H9 (cell line): ENCODE data around the gene LITAF. TPM values are rescaled to one million over a fixed set of nuclear protein-coding genes. Genes with fewer than 3 reads are reported as not detected.
A peak's percentile ranks its signal among the peaks of the same experiment; 100 is the strongest.

ENCODE experiments used
- DNase-seq: peaks from one replicate; pipeline ENCODE4 v3.0.0-alpha.2; 2017
- H2AFZ ChIP-seq: one replicate; pipeline ENCODE4 v1.6.1; 2013; ENCODE audit warnings: mild to moderate bottlenecking, low read length, control low read depth, moderate library complexity
- H2AK5ac ChIP-seq: 2 replicates; pipeline ENCODE4 v1.6.1; 2013; ENCODE audit warnings: low read length, control low read depth, mixed read lengths; ENCODE audit not compliant: insufficient read length
- H2BK120ac ChIP-seq: one replicate; pipeline ENCODE4 v1.6.1; 2013; ENCODE audit warnings: low read depth, mild to moderate bottlenecking, low read length, control low read depth, inconsistent platforms; ENCODE audit not compliant: poor library complexity, severe bottlenecking
- H2BK12ac ChIP-seq: 2 replicates; pipeline ENCODE4 v1.6.1; 2013; ENCODE audit warnings: low read length, control low read depth, mixed read lengths, low read depth; ENCODE audit not compliant: insufficient read length
- H2BK15ac ChIP-seq: 2 replicates; pipeline ENCODE4 v1.6.1; 2013; ENCODE audit warnings: low read depth, low read length, control low read depth
- H2BK20ac ChIP-seq: one replicate; pipeline ENCODE4 v1.6.1; 2013; ENCODE audit warnings: low read depth, mild to moderate bottlenecking, low read length, control low read depth, inconsistent platforms; ENCODE audit not compliant: poor library complexity, severe bottlenecking
- H2BK5ac ChIP-seq: 2 replicates; pipeline ENCODE4 v1.6.1; 2013; ENCODE audit warnings: low read length, control low read depth, mixed read lengths; ENCODE audit not compliant: insufficient read length
- H3K14ac ChIP-seq: 2 replicates; pipeline ENCODE4 v1.6.1; 2013; ENCODE audit warnings: low read length, control low read depth; ENCODE audit not compliant: insufficient read depth
- H3K18ac ChIP-seq: 2 replicates; pipeline ENCODE4 v1.6.1; 2013; ENCODE audit warnings: low read depth, mild to moderate bottlenecking, mixed read lengths, low read length, control low read depth; ENCODE audit not compliant: insufficient read length
- H3K23ac ChIP-seq: 2 replicates; pipeline ENCODE4 v1.6.1; 2013; ENCODE audit warnings: low read length, control low read depth, mixed read lengths, low read depth; ENCODE audit not compliant: insufficient read length
- H3K23me2 ChIP-seq: 2 replicates; pipeline ENCODE4 v1.6.1; 2013; ENCODE audit warnings: low read depth, mild to moderate bottlenecking, mixed read lengths, low read length, control low read depth; ENCODE audit not compliant: insufficient read length, poor library complexity, severe bottlenecking
- H3K27ac ChIP-seq: 2 replicates; pipeline ENCODE4 v1.5.1; 2013; ENCODE audit warnings: low read length, control low read depth, mixed read lengths, low read depth; ENCODE audit not compliant: insufficient read length
- H3K27me3 ChIP-seq: 2 replicates; pipeline ENCODE4 v1.6.1; 2013; ENCODE audit warnings: low read length, control low read depth, inconsistent platforms; ENCODE audit not compliant: insufficient read depth
- H3K4ac ChIP-seq: 2 replicates; pipeline ENCODE4 v1.6.1; 2013; ENCODE audit warnings: low read depth, mild to moderate bottlenecking, control low read depth, inconsistent platforms, low read length, moderate library complexity
- H3K4me1 ChIP-seq: 2 replicates; pipeline ENCODE4 v1.6.1; 2013; ENCODE audit warnings: low read length, control low read depth, inconsistent platforms; ENCODE audit not compliant: insufficient read depth
- H3K4me2 ChIP-seq: 2 replicates; pipeline ENCODE4 v1.6.1; 2013; ENCODE audit warnings: low read length, control low read depth, mixed read lengths; ENCODE audit not compliant: insufficient read length, insufficient read depth
- H3K56ac ChIP-seq: 2 replicates; pipeline ENCODE4 v1.6.1; 2013; ENCODE audit warnings: low read depth, mild to moderate bottlenecking, mixed read lengths, low read length, control low read depth; ENCODE audit not compliant: insufficient read length
- H3K79me1 ChIP-seq: 2 replicates; pipeline ENCODE4 v1.6.1; 2013; ENCODE audit warnings: low read depth, mild to moderate bottlenecking, moderate library complexity, low read length, control low read depth, inconsistent platforms; ENCODE audit not compliant: insufficient read depth, poor library complexity, severe bottlenecking
- H3K79me2 ChIP-seq: 2 replicates; pipeline ENCODE4 v1.6.1; 2013; ENCODE audit warnings: low read length, control low read depth, inconsistent platforms; ENCODE audit not compliant: insufficient read depth
- H3K9ac ChIP-seq: 2 replicates; pipeline ENCODE4 v1.6.1; 2013; ENCODE audit warnings: low read length, control low read depth, mixed read lengths; ENCODE audit not compliant: insufficient read length; ENCODE audit errors: extremely low read depth
- H3K9me3 ChIP-seq: one replicate; pipeline ENCODE4 v1.6.1; 2013; ENCODE audit warnings: low read depth, low read length, inconsistent platforms; ENCODE audit not compliant: control insufficient read depth
- H3T11ph ChIP-seq: one replicate; pipeline ENCODE4 v1.6.1; 2013; ENCODE audit warnings: mild to moderate bottlenecking, low read length, control low read depth, inconsistent platforms
- H4K20me1 ChIP-seq: one replicate; pipeline ENCODE4 v1.6.1; 2013; ENCODE audit not compliant: control insufficient read depth, insufficient read length, insufficient read depth
- H4K5ac ChIP-seq: 2 replicates; pipeline ENCODE4 v1.6.1; 2013; ENCODE audit warnings: low read depth, mild to moderate bottlenecking, mixed read lengths, low read length, control low read depth; ENCODE audit not compliant: insufficient read length
- H4K8ac ChIP-seq: replicated peaks from 2 replicates; pipeline ENCODE4 v1.6.1; 2013; ENCODE audit warnings: low read length, control low read depth, mixed read lengths, low read depth; ENCODE audit not compliant: insufficient read length
- H4K91ac ChIP-seq: 2 replicates; pipeline ENCODE4 v1.6.1; 2013; ENCODE audit warnings: low read depth, mild to moderate bottlenecking, moderate library complexity, mixed read lengths, low read length, control low read depth; ENCODE audit not compliant: insufficient read length
- H3K27ac Mint-ChIP-seq, 3 experiments: 2 replicates in 2 of 3; 3 replicates in 1 of 3; pipeline ENCODE4 v1.8.0; 2020 to 2021; ENCODE audit warnings: mixed read lengths in 3 of 3, mild to moderate bottlenecking in 1 of 3, moderate library complexity in 1 of 3
- H3K27me3 Mint-ChIP-seq: 2 replicates; pipeline ENCODE4 v1.8.0; 2021; ENCODE audit warnings: low read depth, mild to moderate bottlenecking, moderate library complexity, mixed read lengths
- H3K36me3 Mint-ChIP-seq, 3 experiments: 2 replicates in 2 of 3; 3 replicates in 1 of 3; pipeline ENCODE4 v1.8.0; 2020 to 2021; ENCODE audit warnings: low read depth in 3 of 3, mixed read lengths in 3 of 3; ENCODE audit not compliant: insufficient read depth in 1 of 3
- H3K4me1 Mint-ChIP-seq, 2 experiments: 2 replicates each; pipeline ENCODE4 v1.8.0; 2020; ENCODE audit warnings: mixed read lengths in 2 of 2
- H3K4me3 Mint-ChIP-seq, 2 experiments: 2 replicates in 1 of 2; 3 replicates in 1 of 2; pipeline ENCODE4 v1.8.0; 2020 to 2021; ENCODE audit warnings: mild to moderate bottlenecking in 2 of 2, mixed read lengths in 2 of 2, moderate library complexity in 1 of 2
- H3K9me3 Mint-ChIP-seq, 2 experiments: 2 replicates in 1 of 2; 3 replicates in 1 of 2; pipeline ENCODE4 v1.8.0; 2020; ENCODE audit warnings: mild to moderate bottlenecking in 2 of 2, mixed read lengths in 2 of 2, moderate library complexity in 1 of 2
- CTCF ChIP-seq: fragments of 200-600 bp; sonication (generic); conservative IDR thresholded peaks from 3 replicates; pipeline ENCODE4 v1.8.0; 2021; ENCODE audit warnings: antibody characterized with exemption, mild to moderate bottlenecking
- WGBS: extraction: QIAGEN DNeasy Blood & Tissue Kit; methylation state at CpG from one replicate; pipeline ENCODE4 v1.1.7; 2013; ENCODE audit warnings: missing lambda C conversion rate, low lambda C conversion rate, mixed read lengths; ENCODE audit not compliant: insufficient read length; ENCODE audit errors: extremely low coverage; 5-methylcytosine and 5-hydroxymethylcytosine counted together
- total RNA-seq: library from RNA; stranded (reverse); gene quantifications from 2 replicates; pipeline ENCODE4 v1.2.1, GENCODE V29; 2021

The LITAF gene
- total RNA-seq, 1 experiment from 2014 or later = 249 TPM

GRCh38 chr16:11621920-11622651 is 35.4 kb upstream of the LITAF start:
- Mint-ChIP-seq H3K36me3 (peaks cover 0 to 8% (median 0%) of the 10 kb centered on the region in 3 experiments; a peak in 2 of 7 replicates), H3K4me3 (no peak overlapping the region), H3K9me3 (peaks cover 0 to 3% of the 10 kb centered on the region in 2 experiments; a peak in 1 of 5 replicates), H3K27me3 (peaks cover 1% of the 10 kb centered on the region; the same call in 1 of the 2 replicates), H3K4me1 (peaks cover 14 to 18% of the 10 kb centered on the region in 2 experiments), H3K27ac (peak overlapping the region in 2 of 3 experiments; percentile 44 to 74; a peak in 3 of 7 replicates)
- H2BK20ac ChIP-seq = no peak overlapping the region
- no peak overlapping the region for H3T11ph ChIP-seq
- H3K27me3 ChIP-seq = no peaks in the 10 kb centered on the region
- no peaks in the 10 kb centered on the region for H3K4me1 ChIP-seq
- H2BK12ac ChIP-seq = no peak overlapping the region
- no peak overlapping the region for H3K23ac ChIP-seq
- H3K18ac ChIP-seq = no peak overlapping the region
- no peak overlapping the region for H4K5ac ChIP-seq
- no peak overlapping the region for H3K4ac ChIP-seq
- H2AK5ac ChIP-seq = no peak overlapping the region
- no peak overlapping the region for H3K4me2 ChIP-seq
- no peak overlapping the region for H2BK120ac ChIP-seq
- no peak overlapping the region for H2BK5ac ChIP-seq
- H2BK15ac ChIP-seq = no peak overlapping the region
- H2AFZ ChIP-seq = no peak overlapping the region
- WGBS = no CpG with 5 or more reads among the region's 19 CpGs
- DNase-seq = no peak
- H3K79me1 ChIP-seq = no peaks in the 10 kb centered on the region
- H4K20me1 ChIP-seq = no peaks in the 10 kb centered on the region
- H3K23me2 ChIP-seq = no peaks in the 10 kb centered on the region
- peak overlapping the region; percentile 47; the same call in 1 of the 2 replicates for H3K14ac ChIP-seq
- H4K91ac ChIP-seq = peak overlapping the region; percentile 36
- H3K79me2 ChIP-seq = no peaks in the 10 kb centered on the region
- H4K8ac ChIP-seq = no peak overlapping the region
- no peak for TF ChIP-seq CTCF
- no peak overlapping the region for H3K56ac ChIP-seq
- H3K9me3 ChIP-seq = no peaks in the 10 kb centered on the region
- H3K27ac ChIP-seq = no peak overlapping the region
- no peak overlapping the region for H3K9ac ChIP-seq
